G401 (cell line): ENCODE measurements around the gene PHACTR3. TPM values are rescaled to one million over a fixed set of nuclear protein-coding genes. Genes with fewer than 3 reads are reported as not detected.

ENCODE experiments used
- DNase-seq: peaks from one replicate; pipeline ENCODE4 v3.0.0-alpha.2; 2015; ENCODE audit warnings: low spot score
- in situ Hi-C: cut with HindIII; loops from 2 replicates; pipeline ENCODE4 v1.10.0; 2016; ENCODE audit warnings: low sequenced_read_pairs, mixed read lengths
- total RNA-seq: library from RNA; depleted of rRNA; stranded (reverse); fragments of >200 nt; shearing (Covaris generic); gene quantifications from 2 replicates; pipeline ENCODE4 v1.2.3, GENCODE V29; 2014

The PHACTR3 gene
- total RNA-seq, 1 experiment from 2014 or later: not detected

- DNase-seq: peak; percentile 81
- in situ Hi-C loops: no loop called here
Measured at GRCh38 chr20:59812286-59813125, 208.2 kb downstream of the PHACTR3 start.

GRCh38 chr20:59813126-59813947, 209.0 kb downstream of the PHACTR3 start:
- DNase-seq: no peak
- in situ Hi-C loops: no loop called here

- in situ Hi-C loops: no loop called here
- peak; percentile 50 for DNase-seq
Measured at GRCh38 chr20:59813948-59814839, 209.9 kb downstream of the PHACTR3 start.

DNA sequence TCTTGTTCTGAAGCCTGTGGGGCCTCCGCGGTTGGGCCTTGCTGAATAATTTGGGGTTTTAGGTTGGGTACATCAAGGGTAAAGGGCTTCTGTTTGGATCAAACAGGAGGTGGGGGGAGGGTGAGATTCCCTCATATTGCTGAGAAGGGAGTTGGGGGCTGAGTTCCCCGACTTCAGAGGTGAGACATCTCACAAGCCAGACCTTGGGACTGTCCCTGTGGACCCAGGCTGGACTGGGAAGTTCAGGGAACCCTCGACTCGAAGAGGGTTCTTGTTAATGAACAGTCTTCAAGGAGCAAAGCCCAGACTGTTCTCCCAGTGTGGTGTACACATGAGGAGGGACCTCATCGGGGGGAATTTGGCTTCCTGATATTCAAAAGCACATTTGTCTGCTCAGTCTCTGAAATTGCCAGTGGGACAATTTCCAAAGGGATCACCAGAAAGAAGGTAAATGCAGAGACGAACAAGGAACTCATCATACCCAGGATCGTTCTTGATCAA, 210.6 kb downstream of the PHACTR3 start:
- in situ Hi-C loops: no loop called here
- DNase-seq: no peak

DNA sequence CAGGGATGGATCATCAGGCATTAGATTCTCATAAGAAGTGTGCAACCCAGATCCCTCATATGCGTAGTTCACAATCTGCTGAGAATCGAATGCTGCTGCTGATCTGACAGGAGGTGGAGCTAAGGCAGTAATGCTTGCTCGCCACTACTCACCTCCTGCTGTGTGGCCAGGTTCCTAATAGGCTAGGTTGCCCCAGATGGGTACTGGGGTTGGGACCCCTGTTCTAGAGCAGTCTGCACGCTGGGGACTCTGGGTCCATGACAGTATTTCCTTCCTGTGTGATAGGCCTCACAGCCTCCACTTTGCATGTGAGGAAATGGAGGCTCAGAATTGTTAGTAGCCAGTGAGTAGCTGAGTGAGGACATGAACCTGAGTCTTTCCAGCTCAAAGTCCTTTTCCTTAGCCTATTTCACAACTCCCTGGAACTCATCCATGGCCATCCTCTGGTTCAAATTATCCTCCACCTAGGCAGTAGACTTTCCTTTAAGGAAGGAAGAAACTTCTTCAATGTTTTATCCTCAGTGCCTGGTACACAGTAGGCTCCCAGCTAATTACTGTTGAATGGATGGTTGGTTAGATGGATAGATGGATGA, 211.9 kb downstream of the PHACTR3 start:
- DNase-seq: no peak
- in situ Hi-C loops: no loop called here

DNA sequence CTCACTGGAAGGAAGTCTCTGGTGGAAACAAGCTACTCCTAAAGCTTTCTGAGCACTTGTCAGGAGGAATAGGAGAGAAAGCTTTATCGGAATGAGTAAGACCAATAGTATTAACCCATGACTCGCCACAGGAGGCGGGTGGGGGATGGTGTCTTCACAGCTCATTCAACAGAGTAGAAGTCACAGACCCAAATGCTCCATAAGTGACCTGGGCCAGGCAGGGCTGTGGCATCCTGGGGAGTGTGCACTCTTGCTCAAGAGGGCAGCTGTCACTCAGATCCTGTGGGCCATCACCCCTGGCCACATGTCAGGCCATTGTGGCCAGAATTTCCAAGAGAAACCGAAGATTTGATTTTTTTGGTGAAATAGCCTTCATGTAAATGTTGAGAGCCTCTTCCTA, 213.1 kb downstream of the PHACTR3 start:
- DNase-seq: no peak
- in situ Hi-C loops: no loop called here

DNA sequence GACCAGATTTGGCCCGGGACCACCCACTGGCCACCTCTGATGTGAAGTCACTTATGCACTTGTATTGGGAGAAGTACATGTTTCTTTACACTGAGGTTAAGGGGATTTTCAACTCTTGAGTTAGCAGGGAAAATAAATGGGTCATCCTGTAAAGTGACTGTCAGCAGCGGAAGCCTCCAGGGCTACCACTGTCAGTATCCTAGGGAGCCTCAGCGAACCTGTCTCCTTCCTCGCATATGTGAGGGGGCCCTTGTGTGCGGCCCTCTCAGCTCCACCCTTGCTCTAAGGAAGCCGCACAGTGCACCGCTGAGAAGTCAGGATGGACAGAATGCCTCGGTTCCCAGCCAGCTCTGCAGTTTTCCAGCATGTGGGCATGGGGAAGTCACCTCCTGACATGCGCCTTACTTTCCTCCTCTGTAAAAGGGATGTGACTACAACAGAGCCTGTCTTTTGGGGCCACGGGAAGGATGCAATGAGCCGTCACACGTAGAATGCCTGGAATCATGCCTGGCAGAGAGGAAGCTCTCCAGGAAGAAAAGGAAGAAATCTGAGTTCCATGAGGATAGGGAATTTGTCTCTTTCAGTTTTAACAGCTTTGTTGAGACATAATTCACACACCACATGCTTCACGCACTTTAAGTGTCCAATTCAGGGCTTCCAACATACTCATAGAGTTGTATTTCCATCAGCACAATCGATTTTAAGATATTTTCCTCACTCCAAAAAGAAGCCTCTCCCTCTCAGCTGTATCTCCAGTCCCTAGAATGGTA, 213.7 kb downstream of the PHACTR3 start:
- in situ Hi-C loops: no loop called here
- peak; percentile 49 for DNase-seq

- no peak for DNase-seq
- in situ Hi-C loops: no loop called here
Measured at GRCh38 chr20:59818911-59819310, 214.6 kb downstream of the PHACTR3 start.

GRCh38 chr20:59819496-59820203, 215.3 kb downstream of the PHACTR3 start:
- in situ Hi-C loops: no loop called here
- no peak for DNase-seq

DNA sequence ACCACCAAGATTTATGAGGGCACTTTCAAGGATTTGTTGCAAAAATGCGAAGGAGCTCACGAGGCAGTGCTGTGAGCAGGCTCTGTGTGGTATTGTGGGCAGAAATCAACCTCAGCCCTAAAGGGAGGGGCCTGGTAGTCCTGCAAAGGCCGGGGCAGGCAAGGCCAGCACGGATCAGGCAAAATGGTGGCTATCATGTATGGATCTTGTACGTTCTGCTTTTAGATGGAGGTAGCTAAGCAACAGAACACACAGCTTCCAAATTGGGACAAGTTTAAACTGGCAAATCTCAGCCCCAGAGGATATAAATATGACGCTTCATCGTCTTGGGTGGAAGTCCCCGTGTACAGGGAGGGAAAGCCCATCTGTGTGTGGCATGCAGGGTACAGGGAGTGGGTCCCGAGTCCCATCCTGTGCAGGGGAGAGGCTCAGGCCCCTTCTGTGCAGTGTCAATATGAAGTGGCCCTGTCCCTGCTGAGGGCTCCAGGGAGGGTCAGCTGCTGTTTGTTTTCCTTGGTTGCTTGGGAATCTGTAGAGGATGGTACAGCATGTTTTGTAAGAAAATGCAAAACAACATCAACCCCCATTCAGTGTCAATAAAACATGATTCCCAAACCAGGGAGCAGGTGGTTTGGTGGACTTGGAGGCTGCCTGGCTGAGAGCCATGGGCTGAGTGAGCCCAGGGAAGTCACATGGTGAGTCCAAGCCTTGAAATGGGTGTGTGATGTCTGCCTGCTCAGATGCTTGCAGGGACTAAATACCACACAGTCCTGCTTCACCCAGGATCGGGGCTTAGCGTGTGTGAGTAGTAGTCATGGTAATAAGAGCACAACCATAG, 216.1 kb downstream of the PHACTR3 start:
- peak; percentile 95 for DNase-seq
- in situ Hi-C loops: no loop called here

DNA sequence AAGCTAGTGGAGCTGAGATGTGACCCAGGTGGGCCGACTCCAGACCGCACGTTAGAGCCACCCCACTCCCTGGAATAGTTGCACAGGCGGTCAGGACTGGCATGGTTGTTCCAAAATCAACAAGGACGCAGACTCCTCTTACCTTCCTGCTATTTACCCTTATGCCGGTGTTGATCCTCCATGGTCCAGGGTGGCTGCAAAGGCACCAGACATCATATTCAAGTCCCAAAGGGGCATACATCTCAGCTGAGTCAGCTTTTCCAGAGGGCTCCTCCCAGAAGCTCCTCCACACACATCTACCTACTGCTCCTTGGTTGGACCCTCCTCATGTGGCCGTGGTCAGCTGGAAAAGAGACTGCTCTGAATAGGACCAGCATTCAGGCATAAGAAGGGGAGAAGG, 216.9 kb downstream of the PHACTR3 start:
- no peak for DNase-seq

GRCh38 chr20:59821788-59822187, 217.4 kb downstream of the PHACTR3 start:
- DNase-seq: no peak

More for the DNA sequence above, 216.9 kb downstream of the PHACTR3 start:
- in situ Hi-C loops: no loop called here

DNA sequence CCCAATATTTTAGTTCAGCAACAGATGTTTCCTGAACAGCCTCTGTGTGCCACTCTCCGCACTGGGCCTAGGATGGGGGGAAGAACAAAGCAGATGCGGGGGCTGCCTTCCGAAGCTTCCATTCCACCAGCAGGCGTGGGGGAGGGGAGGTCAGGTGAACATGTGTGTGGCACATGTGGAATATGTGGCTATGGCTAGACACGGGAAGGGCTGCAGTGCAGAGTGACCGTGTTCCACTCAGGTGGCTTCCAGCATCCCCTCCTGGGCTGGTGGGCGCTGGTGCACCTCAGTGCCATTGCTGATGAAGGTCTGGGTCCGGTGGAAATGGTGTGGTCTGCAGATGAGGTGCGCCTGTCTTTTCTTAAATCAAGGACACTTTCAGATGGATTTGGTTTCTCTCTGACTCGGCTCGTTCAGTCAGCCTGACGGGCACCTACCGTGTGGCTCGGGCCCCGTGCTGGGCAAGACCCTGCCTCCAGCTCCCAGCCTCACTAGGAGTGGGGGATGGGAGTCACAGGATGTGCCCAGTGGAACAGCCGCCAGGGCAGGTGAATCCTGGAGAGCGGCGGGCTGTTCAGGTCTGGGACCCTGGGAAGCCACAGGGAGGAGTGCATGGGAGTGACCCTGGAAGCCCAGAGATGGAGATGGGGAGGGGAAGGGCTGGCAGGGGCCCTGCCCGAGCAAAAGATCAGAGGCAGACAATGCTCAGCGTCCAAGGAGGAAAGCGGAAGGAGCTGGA, 218.1 kb downstream of the PHACTR3 start:
- DNase-seq: no peak
- in situ Hi-C loops: no loop called here

More at GRCh38 chr20:59821788-59822187, 217.4 kb downstream of the PHACTR3 start:
- in situ Hi-C loops: no loop called here

- in situ Hi-C loops: no loop called here
- no peak for DNase-seq
Measured at GRCh38 chr20:59823030-59823423, 218.7 kb downstream of the PHACTR3 start.

GRCh38 chr20:59823491-59824259, 219.3 kb downstream of the PHACTR3 start:
- in situ Hi-C loops: no loop called here
- DNase-seq: no peak
